ENCODE measurements around the gene OR4M1.
"Not testable (repeated sequence)": the region's sequence is repeated elsewhere in the genome, so short reads cannot be mapped to it uniquely, and the experiment has no call there.

Gene OR4M1

GRCh38 chr14:19801118-19801464 lies 27.8 kb downstream of the OR4M1 start:
- TF ChIP-seq USF1 (IDR thresholded peaks at IDR 0.05), result no peak
- TF ChIP-seq TCF12 (IDR thresholded peaks at IDR 0.05; ENCODE audit: low read depth), result no peak
- TF ChIP-seq TAF1 (IDR thresholded peaks at IDR 0.05; ENCODE audit: low read depth), result no peak
- TF ChIP-seq EGR1 (IDR thresholded peaks at IDR 0.05), result no peak
- no peak for TF ChIP-seq YY1 (IDR thresholded peaks at IDR 0.05; ENCODE audit: low read depth)
- TF ChIP-seq REST (IDR thresholded peaks at IDR 0.05; ENCODE audit: low read depth), result no peak
- TF ChIP-seq NFIC (IDR thresholded peaks at IDR 0.05), result no peak
- no peak for TF ChIP-seq ZBTB7A (IDR thresholded peaks at IDR 0.05; ENCODE audit: low read depth)
- TF ChIP-seq MAX (IDR thresholded peaks at IDR 0.05), result no peak
- TF ChIP-seq TEAD4 (IDR thresholded peaks at IDR 0.05), result no peak
- TF ChIP-seq CEBPB (IDR thresholded peaks at IDR 0.05), result no peak
- no peak for TF ChIP-seq EP300 (IDR thresholded peaks at IDR 0.05; ENCODE audit: borderline replicate concordance)

- not testable (repeated sequence) for TF ChIP-seq REST, TAF1, TCF12 (IDR thresholded peaks at IDR 0.05; ENCODE audit: low read depth)
Measured at GRCh38 chr14:19803470-19803869, 30.2 kb downstream of the OR4M1 start, which contains the start of gene OR4N2. OR4N2 (plus strand) TSS chr14:19803770; CDS start chr14:19827449, 23,679 bp downstream.

- TF ChIP-seq RAD21 (IDR thresholded peaks at IDR 0.05; ENCODE audit: low read depth), result no peak
- no peak for TF ChIP-seq CEBPB (IDR thresholded peaks at IDR 0.05)
- no peak for TF ChIP-seq USF1 (IDR thresholded peaks at IDR 0.05)
- no peak for TF ChIP-seq EGR1 (IDR thresholded peaks at IDR 0.05)
Measured at GRCh38 chr14:19823178-19823577, 49.9 kb downstream of the OR4M1 start.

- no peak for TF ChIP-seq YY1 (IDR thresholded peaks at IDR 0.05; ENCODE audit: low read depth)
- no peak for TF ChIP-seq FOXM1 (IDR thresholded peaks at IDR 0.05; ENCODE audit: borderline replicate concordance, low read depth)
- TF ChIP-seq NFIC (IDR thresholded peaks at IDR 0.05), result no peak
- no peak for TF ChIP-seq REST (IDR thresholded peaks at IDR 0.05; ENCODE audit: low read depth)
- no peak for TF ChIP-seq EGR1 (IDR thresholded peaks at IDR 0.05)
- TF ChIP-seq CREB1 (IDR thresholded peaks at IDR 0.05; ENCODE audit: low read depth), result no peak
- no peak for TF ChIP-seq TCF12 (IDR thresholded peaks at IDR 0.05; ENCODE audit: low read depth)
Measured at GRCh38 chr14:19823765-19824164, 50.5 kb downstream of the OR4M1 start.

GRCh38 chr14:19828314-19828713 lies 55.0 kb downstream of the OR4M1 start:
- TF ChIP-seq TCF12 (IDR thresholded peaks at IDR 0.05; ENCODE audit: low read depth) (no peak), ZBTB7A (IDR thresholded peaks at IDR 0.05; ENCODE audit: low read depth) (no peak), FOXM1 (IDR thresholded peaks at IDR 0.05; ENCODE audit: borderline replicate concordance, low read depth) (no peak), TAF1 (IDR thresholded peaks at IDR 0.05; ENCODE audit: low read depth) (no peak), MAX (IDR thresholded peaks at IDR 0.05) (no peak), CEBPB (IDR thresholded peaks at IDR 0.05) (no peak), TEAD4 (IDR thresholded peaks at IDR 0.05) (no peak), RAD21 (IDR thresholded peaks at IDR 0.05; ENCODE audit: low read depth) (no peak), CREB1 (IDR thresholded peaks at IDR 0.05; ENCODE audit: low read depth) (no peak), EP300 (IDR thresholded peaks at IDR 0.05; ENCODE audit: borderline replicate concordance) (no peak), REST (IDR thresholded peaks at IDR 0.05; ENCODE audit: low read depth) (no peak), YY1 (IDR thresholded peaks at IDR 0.05; ENCODE audit: low read depth) (no peak), NFIC (IDR thresholded peaks at IDR 0.05) (no peak), EGR1 (IDR thresholded peaks at IDR 0.05) (no peak), USF1 (IDR thresholded peaks at IDR 0.05) (no peak)

Measured in Ishikawa (cell line).